GM21737 (cell line): ENCODE measurements around the gene LPXN.

ENCODE experiments used
- ATAC-seq: cut with Tn5 transposase; IDR thresholded peaks from one replicate; pipeline ENCODE4 v1.9.1; 2021; ENCODE audit warnings: mild to moderate bottlenecking, moderate library complexity; ENCODE audit not compliant: unreplicated experiment

The LPXN gene

DNA sequence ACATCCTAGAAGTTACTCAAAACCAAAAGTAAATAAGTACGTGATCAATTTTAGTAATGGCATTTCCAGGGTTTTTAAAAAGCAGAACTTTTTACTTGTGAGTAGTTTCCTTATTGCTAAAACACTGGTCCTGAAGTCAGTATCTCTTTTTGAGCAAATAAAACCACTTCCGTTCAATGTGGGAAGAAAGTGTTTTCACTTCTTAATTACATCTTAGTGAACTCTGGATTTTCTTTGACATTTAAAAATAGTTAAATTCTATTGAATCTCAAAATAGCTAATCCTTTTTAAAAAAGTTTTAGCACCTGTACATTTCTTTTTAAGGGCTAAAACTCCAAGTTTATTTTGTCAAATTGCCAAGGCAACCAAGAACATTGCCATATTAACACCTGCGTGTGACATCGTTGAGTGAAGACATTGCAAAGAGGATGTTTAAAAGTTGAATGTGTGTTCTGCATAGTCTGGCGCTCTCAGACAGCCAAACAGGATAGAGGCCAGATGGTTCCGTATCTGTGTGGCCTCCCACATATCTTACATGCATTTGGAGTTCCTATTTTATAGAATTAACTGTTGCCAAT lies 50.5 kb downstream of the LPXN start:
- peak; percentile 84 for ATAC-seq

DNA sequence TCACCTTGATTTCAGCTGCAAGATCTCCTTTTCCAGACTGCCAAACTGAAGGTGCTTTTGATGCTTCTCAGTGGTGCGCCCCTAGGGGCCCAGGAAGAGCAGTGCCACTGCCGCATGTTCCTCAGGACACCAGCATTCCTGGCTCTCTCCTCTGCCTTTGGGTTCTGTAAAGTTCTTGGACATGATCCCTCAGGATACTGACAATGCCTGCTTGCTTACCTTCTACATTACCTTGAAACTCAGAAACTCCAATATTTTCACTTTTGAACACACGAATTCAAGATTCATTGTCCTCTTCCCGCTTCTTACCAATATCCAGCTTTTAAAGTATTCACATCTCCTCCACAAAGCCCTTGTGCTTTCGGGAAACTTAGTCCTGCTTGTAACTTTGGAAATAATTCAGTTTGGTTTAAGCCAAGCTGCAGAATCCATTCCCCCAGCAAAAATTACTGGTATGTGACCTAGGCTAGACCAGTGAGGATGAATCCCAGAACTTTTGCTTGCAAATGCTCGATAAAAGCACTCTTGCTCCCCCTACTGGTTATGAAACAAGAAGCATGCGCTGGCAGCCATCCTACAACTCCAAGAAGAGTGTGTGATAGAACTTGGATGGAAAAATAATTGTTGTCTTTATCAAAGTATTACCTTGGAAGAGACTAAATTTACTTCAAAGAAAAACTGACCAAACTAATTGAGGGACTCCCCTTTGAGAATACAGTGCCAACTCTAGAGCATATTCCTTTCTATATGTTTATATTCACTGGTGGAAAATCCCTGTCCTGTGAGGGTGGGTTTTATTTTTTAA lies 51.2 kb downstream of the LPXN start:
- ATAC-seq: peak; percentile 43

DNA sequence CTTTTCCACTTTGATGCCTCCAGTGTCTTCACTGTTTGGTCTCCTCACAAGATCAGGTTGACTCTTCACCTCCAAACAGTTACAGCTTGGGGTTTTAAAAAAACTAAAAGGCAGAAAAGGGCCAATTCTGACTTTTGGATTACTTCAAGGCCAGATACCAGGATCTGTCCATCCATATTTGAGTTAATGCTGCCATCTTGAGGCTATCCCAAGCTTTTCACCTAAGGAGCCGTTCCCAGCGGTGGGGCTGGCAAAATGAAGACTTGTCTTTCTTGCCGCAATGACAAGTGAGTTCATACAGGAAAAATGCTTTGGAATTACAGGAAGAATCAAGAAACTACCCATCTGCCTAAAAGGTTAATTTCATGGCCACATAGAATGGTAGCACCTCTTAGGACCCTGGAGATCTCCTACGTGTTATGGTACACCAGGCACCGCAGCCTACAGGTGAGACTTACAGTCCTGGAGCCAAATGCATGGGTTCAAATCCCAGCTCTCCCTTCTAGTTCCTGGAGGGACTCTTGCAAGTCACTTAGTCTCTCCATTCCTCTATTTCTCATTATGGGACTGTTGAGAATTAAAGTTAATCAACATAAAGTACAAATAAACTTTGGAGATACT lies 61.8 kb downstream of the LPXN start:
- no peak for ATAC-seq

GRCh38 chr11:58511636-58512035 lies 64.0 kb downstream of the LPXN start:
- no peak for ATAC-seq

DNA sequence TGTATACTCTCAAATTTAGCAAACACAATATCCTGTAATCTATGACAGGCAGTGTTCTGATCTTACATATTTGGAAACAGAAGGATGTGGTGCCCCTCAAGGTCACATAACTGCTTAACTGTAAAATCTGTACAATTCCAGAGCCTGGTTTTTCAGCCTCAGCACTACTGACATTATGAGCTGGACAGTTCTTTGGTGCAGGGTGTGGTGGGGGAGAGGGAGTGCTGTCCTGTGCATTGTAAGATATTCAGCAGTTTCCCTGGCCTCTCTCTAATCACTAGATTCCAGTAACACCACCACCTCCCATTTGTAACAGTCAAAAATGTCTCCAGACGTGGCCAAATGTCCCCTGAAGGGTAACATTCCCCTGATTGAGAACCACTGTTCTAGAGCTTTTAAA lies 65.9 kb downstream of the LPXN start:
- no peak for ATAC-seq

GRCh38 chr11:58508814-58509213 lies 66.8 kb downstream of the LPXN start:
- ATAC-seq: no peak

DNA sequence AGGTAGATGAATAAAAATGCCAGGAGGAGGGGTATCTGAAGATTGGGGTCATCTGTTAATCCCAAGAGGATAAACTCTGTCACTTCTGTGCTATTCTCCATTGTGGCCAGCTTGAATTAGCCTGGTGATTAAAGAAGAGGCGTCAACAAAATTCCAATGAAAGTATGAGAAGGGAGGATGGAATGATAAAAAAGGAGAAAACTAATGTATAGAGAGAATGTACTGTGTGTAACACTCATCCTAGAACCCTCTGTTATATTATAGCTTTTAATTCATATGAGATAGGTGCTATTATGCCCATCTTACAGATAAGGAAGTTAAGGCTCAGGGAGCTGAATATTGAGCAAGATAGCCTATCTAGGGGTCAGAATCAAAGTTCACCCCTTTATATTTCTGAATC lies 67.7 kb downstream of the LPXN start, which contains the start of gene OR5B21:
OR5B21 (minus strand) TSS at position 101 of the 400 bp plus-strand sequence; CDS start at position 101, 0 bp downstream.
- ATAC-seq: no peak

- ATAC-seq: no peak
These were observed 68.3 kb downstream of the LPXN start for GRCh38 chr11:58507355-58507754.

DNA sequence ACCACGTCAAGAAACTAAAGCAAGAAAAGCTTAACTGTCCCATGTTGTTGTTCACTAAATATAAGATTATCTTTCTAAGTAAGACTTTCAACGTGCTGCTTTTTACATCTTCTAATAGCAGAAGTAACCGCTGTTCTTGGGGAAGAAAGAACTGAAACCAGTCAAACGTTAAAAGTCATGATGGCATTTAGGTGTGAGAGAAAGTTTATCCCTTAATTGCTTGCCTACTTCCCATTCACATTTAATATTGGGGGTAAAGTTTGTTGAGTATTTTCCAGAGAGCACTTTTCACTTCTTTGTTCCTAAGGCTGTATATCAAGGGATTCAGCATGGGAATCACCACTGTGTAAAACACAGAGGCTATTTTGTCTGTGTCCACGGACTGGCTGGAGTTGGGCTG lies 68.7 kb downstream of the LPXN start:
- ATAC-seq: no peak

DNA sequence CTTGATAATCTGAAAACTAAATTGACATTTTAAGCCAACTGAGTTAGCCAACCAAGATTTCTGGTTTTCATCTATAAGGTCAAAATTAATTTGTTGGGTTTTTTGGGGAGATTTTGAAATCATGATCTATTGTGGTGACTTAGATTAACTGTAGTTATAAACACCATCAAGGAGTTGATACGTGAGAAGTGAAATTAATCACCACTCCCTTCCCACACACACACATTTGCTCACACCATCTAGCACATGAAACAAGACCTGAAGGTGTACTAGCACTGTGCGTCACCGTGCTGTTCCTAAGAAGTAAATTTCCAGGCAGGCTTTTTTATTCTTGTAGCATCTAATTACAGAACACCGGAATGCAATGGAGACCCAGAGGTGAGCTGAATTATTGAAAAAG lies 69.8 kb downstream of the LPXN start:
- no peak for ATAC-seq

DNA sequence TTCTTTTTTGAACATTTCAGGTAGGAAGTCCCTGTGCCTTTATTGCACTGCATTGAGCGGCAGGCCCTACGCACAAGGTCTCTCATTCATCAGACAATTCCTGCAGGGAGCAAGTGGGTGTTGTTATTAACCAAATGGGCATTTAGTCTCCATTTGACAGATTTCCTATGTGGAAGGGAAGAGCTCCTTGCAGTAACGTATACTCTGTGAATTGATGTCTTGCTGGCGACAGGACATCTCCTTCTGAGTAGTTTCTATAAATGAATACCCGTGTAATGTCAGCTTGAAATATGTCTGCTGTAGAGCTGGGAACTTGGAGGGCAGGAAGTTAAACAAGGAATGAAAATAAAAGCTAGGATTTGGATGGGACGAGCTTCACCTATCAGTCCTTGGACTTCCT lies 71.4 kb downstream of the LPXN start:
- ATAC-seq: no peak

GRCh38 chr11:58503361-58503856 lies 72.2 kb downstream of the LPXN start:
- ATAC-seq: peak; percentile 91

- no peak for ATAC-seq
These were observed 73.7 kb downstream of the LPXN start for GRCh38 chr11:58502004-58502403.

GRCh38 chr11:58498464-58498863 lies 77.2 kb downstream of the LPXN start:
- ATAC-seq: no peak

DNA sequence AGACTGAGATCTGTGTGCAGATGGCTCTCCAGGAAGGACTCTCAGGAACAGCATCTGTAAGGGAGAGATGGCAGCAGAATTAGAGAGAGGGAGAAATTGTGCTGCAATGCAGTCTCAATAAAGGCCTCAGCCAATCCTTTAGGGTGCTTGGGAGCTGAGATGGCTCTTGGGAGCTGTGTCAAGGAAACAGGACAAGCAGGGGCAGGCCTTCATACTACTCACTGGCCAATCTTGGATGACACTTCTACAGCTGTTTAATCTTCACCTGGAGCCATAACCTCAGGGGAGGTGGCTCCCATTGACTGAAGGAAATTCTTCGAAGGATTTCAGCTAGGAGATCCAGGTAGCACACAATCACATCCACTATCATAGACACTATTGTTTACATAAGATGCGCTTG lies 77.7 kb downstream of the LPXN start:
- ATAC-seq: no peak

- no peak for ATAC-seq
These were observed 79.8 kb downstream of the LPXN start for GRCh38 chr11:58495906-58496305.

- ATAC-seq: no peak
These were observed 81.6 kb downstream of the LPXN start for GRCh38 chr11:58494101-58494500.

DNA sequence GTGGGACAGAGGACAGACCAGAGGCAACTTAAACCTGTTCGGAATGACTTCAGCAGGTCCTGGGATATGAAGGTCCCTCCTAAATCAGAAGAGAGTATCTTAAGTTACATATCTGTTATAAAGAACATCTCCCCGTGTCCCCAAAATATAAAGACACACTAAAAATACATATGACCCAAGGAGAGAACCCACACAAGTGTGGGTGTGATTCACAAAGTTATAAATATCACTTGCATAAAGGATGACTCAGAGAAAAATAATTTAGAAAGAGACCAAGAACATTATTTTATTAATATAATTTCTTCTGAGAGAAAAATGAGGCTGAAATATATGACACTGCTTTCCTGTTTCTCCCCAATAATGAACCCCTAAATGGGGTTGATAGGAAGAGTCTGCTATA lies 82.0 kb downstream of the LPXN start:
- ATAC-seq: no peak

DNA sequence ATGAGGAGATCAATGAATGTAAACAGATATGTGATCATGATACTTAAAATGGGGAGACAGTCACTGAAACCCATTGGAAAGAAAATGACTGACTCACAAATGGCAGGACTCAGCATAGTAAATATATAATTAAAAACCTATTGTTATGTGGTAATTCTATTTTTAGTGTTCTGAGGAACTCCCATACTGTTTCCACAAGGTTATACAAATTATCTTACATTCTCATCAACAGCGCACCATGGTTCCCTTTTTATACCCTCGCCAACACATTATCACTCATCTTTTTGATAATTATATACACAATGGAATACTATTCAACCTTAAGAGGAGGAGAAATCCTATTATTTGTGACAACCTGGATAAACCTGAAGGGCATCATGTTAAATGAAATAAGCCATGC lies 84.8 kb downstream of the LPXN start:
- ATAC-seq: no peak

GRCh38 chr11:58487170-58487569 lies 88.5 kb downstream of the LPXN start:
- no peak for ATAC-seq

DNA sequence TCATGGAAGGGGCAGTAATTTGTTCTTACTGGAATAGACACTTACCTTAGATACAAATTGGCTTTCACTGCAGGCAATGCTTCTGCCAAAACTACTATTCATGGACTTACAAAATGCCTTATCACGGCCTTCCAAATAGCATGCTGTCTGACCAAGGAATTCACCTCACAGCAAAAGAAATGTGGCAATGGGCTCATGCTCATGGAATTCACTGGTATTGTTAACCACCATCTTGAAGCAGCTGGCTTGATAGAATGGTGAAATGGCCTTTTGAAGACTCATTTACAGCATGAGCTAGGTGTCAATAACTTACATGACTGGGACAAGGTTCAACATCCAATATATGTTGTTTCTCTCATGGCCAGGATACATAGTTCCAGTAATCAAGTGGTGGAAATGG lies 89.7 kb downstream of the LPXN start:
- ATAC-seq: no peak
